Neural cell (in vitro differentiated cells): ENCODE measurements around the gene VAV3. TPM values are rescaled to one million over a fixed set of nuclear protein-coding genes. Genes with fewer than 3 reads are reported as not detected.

Source experiments
- H2AFZ ChIP-seq: fragments of 200-600, 300-800 bp; sonication (generic), shearing (Covaris generic); 2 replicates; pipeline ENCODE4 v1.6.0; 2014; ENCODE audit warnings: low read depth, mild to moderate bottlenecking, antibody characterized with exemption, low read length, moderate library complexity
- H3F3A ChIP-seq: fragments of 200-600 bp; shearing (Covaris generic); 2 replicates; pipeline ENCODE4 v1.6.1; 2016; ENCODE audit warnings: mild to moderate bottlenecking, moderate library complexity, mixed read lengths, antibody characterized with exemption, low read length; ENCODE audit not compliant: insufficient read depth, poor library complexity, severe bottlenecking
- H3K27ac ChIP-seq: fragments of 200-600, 300-800 bp; sonication (generic), shearing (Covaris generic); 2 replicates; pipeline ENCODE4 v1.5.1; 2014; ENCODE audit warnings: mild to moderate bottlenecking, low read length, moderate library complexity
- H3K27me3 ChIP-seq: fragments of 300-800, 200-600 bp; sonication (generic), shearing (Covaris generic); 2 replicates; pipeline ENCODE4 v1.6.0; 2014; ENCODE audit warnings: mild to moderate bottlenecking, low read depth, low read length, moderate library complexity; ENCODE audit not compliant: insufficient read depth
- H3K36me3 ChIP-seq: fragments of 300-800, 200-600 bp; sonication (generic), shearing (Covaris generic); 2 replicates; pipeline ENCODE4 v1.5.1; 2014; ENCODE audit warnings: mild to moderate bottlenecking, antibody characterized with exemption, low read length, moderate library complexity; ENCODE audit not compliant: insufficient read depth
- H3K4me2 ChIP-seq: fragments of 300-800, 200-600 bp; sonication (generic), shearing (Covaris generic); 2 replicates; pipeline ENCODE4 v1.6.0; 2014; ENCODE audit warnings: mild to moderate bottlenecking, low read length
- H3K4me3 ChIP-seq: fragments of 300-800, 200-600 bp; sonication (generic), shearing (Covaris generic); 2 replicates; pipeline ENCODE4 v1.5.1; 2014; ENCODE audit warnings: mild to moderate bottlenecking, low read length, moderate library complexity
- H3K79me2 ChIP-seq: fragments of 200-600 bp; shearing (Covaris generic); replicated peaks from 2 replicates; pipeline ENCODE4 v1.6.0; 2014; ENCODE audit warnings: mild to moderate bottlenecking, low read length, moderate library complexity; ENCODE audit not compliant: insufficient read depth
- H3K9ac ChIP-seq: fragments of 300-800, 200-600 bp; sonication (generic), shearing (Covaris generic); 2 replicates; pipeline ENCODE4 v1.6.1; 2016; ENCODE audit warnings: mild to moderate bottlenecking, low read length, mixed read lengths
- H3K9me2 ChIP-seq: fragments of 200-600 bp; shearing (Covaris generic); 2 replicates; pipeline ENCODE4 v1.6.1; 2016; ENCODE audit warnings: mild to moderate bottlenecking, low read length, mixed read lengths; ENCODE audit not compliant: insufficient read depth
- H3K9me3 ChIP-seq: fragments of 200-600, 300-800 bp; sonication (generic), shearing (Covaris generic); 2 replicates; pipeline ENCODE4 v1.6.1; 2016; ENCODE audit warnings: mild to moderate bottlenecking, mixed run types, low read length, moderate library complexity, mixed read lengths
- H4K20me1 ChIP-seq: fragments of 200-600 bp; shearing (Covaris generic); 2 replicates; pipeline ENCODE4 v1.6.1; 2016; ENCODE audit warnings: mild to moderate bottlenecking, mixed run types; ENCODE audit not compliant: insufficient read depth
- CTCF ChIP-seq: fragments of 450-650 bp; IDR thresholded peaks from 2 replicates; pipeline ENCODE4 v1.5.1; 2014; ENCODE audit warnings: antibody characterized with exemption, mild to moderate bottlenecking, moderate library complexity; ENCODE audit not compliant: poor library complexity, severe bottlenecking
- EP300 ChIP-seq: fragments of 450-650 bp; conservative IDR thresholded peaks from 2 replicates; pipeline ENCODE4 v1.6.1; 2014; ENCODE audit warnings: antibody characterized with exemption, mild to moderate bottlenecking, moderate library complexity; ENCODE audit not compliant: poor library complexity, severe bottlenecking
- EZH2 ChIP-seq: fragments of 200-600, 300-800 bp; shearing (Covaris generic), sonication (generic); IDR thresholded peaks from 2 replicates; pipeline ENCODE4 v1.6.1; 2014; ENCODE audit warnings: antibody characterized with exemption, low read length, borderline replicate concordance, mild to moderate bottlenecking; ENCODE audit not compliant: insufficient read depth, poor library complexity, severe bottlenecking
- MXI1 ChIP-seq: fragments of 450-650 bp; conservative IDR thresholded peaks from 2 replicates; pipeline ENCODE4 v1.6.1; 2014; ENCODE audit warnings: antibody characterized with exemption, mild to moderate bottlenecking; ENCODE audit not compliant: poor library complexity, severe bottlenecking
- POLR2AphosphoS5 ChIP-seq: IDR thresholded peaks from 2 replicates; pipeline ENCODE4 v1.6.1; 2012
- RAD21 ChIP-seq: fragments of 450-650 bp; conservative IDR thresholded peaks from 2 replicates; pipeline ENCODE4 v1.6.1; 2014; ENCODE audit warnings: antibody characterized with exemption, mild to moderate bottlenecking, moderate library complexity
- SMC3 ChIP-seq: fragments of 450-650 bp; conservative IDR thresholded peaks from 2 replicates; pipeline ENCODE4 v1.6.1; 2014; ENCODE audit warnings: antibody characterized with exemption, mild to moderate bottlenecking, moderate library complexity; ENCODE audit not compliant: poor library complexity
- TAF1 ChIP-seq: IDR thresholded peaks from 2 replicates; pipeline ENCODE4 v1.6.1; 2012; ENCODE audit warnings: low read depth
- polyA plus RNA-seq: library from polyadenylated mRNA; depleted of rRNA; stranded (reverse); fragments of >200 nt; gene quantifications from 2 replicates; pipeline ENCODE4 v1.2.3, GENCODE V29; 2014
- TF ChIP-seq, protein P1 (sequence below): IDR thresholded peaks from 2 replicates; pipeline ENCODE4 v1.6.1; 2012; ENCODE audit warnings: borderline replicate concordance

The VAV3 gene
- polyA plus RNA-seq, 1 donor from 2014 or later, result 7.6 TPM

DNA sequence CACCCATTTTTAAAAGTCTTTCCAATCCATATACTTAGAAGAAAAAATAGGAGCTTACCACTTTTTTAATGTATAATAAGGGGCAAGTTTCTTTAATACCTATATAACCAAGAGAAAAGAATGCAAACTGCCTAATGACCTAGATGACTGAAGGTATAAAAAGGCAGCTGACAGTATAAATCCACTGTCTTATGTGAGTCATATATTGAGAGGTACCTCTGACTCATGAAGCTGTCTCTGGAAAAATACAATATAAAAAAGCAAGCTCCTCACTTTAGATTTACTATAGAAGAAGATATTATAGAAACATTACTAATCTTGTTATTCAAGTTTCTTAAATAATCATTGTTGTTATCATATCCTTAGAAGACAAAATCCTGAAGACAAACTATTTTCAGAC, 144.2 kb downstream of the VAV3 start:
- Histone ChIP-seq H3K4me3 (no peak overlapping the region), H3K79me2 (no peaks in the 10 kb centered on the region), H4K20me1 (no peaks in the 10 kb centered on the region), H3K27me3 (no peaks in the 10 kb centered on the region), H3K36me3 (no peaks in the 10 kb centered on the region), H3F3A (no peaks in the 10 kb centered on the region), H3K9me3 (no peaks in the 10 kb centered on the region), H3K4me2 (no peak overlapping the region), H2AFZ (no peak overlapping the region), H3K9ac (no peak overlapping the region), H3K27ac (no peak overlapping the region), H3K9me2 (no peaks in the 10 kb centered on the region)
- TF ChIP-seq, protein P1, sequence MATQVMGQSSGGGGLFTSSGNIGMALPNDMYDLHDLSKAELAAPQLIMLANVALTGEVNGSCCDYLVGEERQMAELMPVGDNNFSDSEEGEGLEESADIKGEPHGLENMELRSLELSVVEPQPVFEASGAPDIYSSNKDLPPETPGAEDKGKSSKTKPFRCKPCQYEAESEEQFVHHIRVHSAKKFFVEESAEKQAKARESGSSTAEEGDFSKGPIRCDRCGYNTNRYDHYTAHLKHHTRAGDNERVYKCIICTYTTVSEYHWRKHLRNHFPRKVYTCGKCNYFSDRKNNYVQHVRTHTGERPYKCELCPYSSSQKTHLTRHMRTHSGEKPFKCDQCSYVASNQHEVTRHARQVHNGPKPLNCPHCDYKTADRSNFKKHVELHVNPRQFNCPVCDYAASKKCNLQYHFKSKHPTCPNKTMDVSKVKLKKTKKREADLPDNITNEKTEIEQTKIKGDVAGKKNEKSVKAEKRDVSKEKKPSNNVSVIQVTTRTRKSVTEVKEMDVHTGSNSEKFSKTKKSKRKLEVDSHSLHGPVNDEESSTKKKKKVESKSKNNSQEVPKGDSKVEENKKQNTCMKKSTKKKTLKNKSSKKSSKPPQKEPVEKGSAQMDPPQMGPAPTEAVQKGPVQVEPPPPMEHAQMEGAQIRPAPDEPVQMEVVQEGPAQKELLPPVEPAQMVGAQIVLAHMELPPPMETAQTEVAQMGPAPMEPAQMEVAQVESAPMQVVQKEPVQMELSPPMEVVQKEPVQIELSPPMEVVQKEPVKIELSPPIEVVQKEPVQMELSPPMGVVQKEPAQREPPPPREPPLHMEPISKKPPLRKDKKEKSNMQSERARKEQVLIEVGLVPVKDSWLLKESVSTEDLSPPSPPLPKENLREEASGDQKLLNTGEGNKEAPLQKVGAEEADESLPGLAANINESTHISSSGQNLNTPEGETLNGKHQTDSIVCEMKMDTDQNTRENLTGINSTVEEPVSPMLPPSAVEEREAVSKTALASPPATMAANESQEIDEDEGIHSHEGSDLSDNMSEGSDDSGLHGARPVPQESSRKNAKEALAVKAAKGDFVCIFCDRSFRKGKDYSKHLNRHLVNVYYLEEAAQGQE, result no peak
- TF ChIP-seq EZH2, result no peak
- TF ChIP-seq EP300, result no peak
- no peak for TF ChIP-seq RAD21
- TF ChIP-seq MXI1, result no peak
- TF ChIP-seq TAF1, result no peak

DNA sequence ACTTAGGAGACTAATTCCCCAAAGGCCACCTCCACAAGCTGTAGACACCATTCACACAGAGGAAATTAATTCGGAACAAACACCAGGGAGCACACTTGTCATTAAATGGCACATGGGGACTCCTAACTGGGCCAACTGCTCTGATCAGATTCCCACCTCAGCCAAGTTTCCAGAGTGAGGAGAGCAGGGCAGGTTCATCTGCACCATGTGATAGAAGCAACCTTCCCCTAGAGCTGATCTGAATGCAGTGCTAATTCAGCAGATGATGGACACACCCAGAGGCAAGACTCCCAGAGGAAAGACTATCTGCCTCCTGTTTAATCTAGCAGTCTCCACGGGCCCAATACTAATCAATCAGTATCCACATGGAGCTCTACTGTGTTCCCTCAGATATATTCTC, 147.0 kb downstream of the VAV3 start:
- H3K27me3 ChIP-seq, result no peaks in the 10 kb centered on the region
- H3F3A ChIP-seq, result no peaks in the 10 kb centered on the region
- H2AFZ ChIP-seq, result no peak overlapping the region
- H3K4me2 ChIP-seq, result no peak overlapping the region
- no peaks in the 10 kb centered on the region for H4K20me1 ChIP-seq
- no peaks in the 10 kb centered on the region for H3K79me2 ChIP-seq
- H3K36me3 ChIP-seq, result no peaks in the 10 kb centered on the region
- no peak for TF ChIP-seq POLR2AphosphoS5
- TF ChIP-seq EP300, result no peak
- TF ChIP-seq TAF1, result no peak
- no peak for TF ChIP-seq EZH2
- no peak for TF ChIP-seq CTCF
- TF ChIP-seq SMC3, result no peak
- TF ChIP-seq, protein P1, result no peak
- TF ChIP-seq RAD21, result no peak
- no peak for TF ChIP-seq MXI1
- no peaks in the 10 kb centered on the region for H3K9me2 ChIP-seq
- no peak overlapping the region for H3K27ac ChIP-seq
- no peaks in the 10 kb centered on the region for H3K9me3 ChIP-seq
- H3K4me3 ChIP-seq, result no peak overlapping the region
- H3K9ac ChIP-seq, result no peak overlapping the region
